A549 (cell line): ENCODE results near the gene MROH7.

Experiments used
- KDM1A ChIP-seq: fragments of 200-600 bp; sonication (generic); IDR thresholded peaks from 2 replicates; pipeline ENCODE4 v1.6.1; 2016; ENCODE audit warnings: low read depth, mild to moderate bottlenecking
- KDM5A ChIP-seq: fragments of 200-600 bp; sonication (generic); IDR thresholded peaks from 2 replicates; pipeline ENCODE4 v1.6.1; 2016; ENCODE audit warnings: antibody characterized with exemption, mild to moderate bottlenecking
- MAFK ChIP-seq: fragments of 450-650 bp; IDR thresholded peaks from 2 replicates; pipeline ENCODE4 v1.6.1; 2014; ENCODE audit not compliant: partially characterized antibody
- MAZ ChIP-seq: fragments of 150-350 bp; IDR thresholded peaks from 2 replicates; pipeline ENCODE4 v1.6.1; 2014; ENCODE audit warnings: antibody characterized with exemption, low read depth, low read length, borderline replicate concordance
- NR3C1 ChIP-seq: fragments of >200 bp; sonication (Bioruptor Twin); formaldehyde crosslinking; IDR thresholded peaks from 3 replicates; pipeline ENCODE4 v1.6.1; 2017
- POLR2A ChIP-seq: IDR thresholded peaks from 2 replicates; pipeline ENCODE4 v1.6.1; 2012; ENCODE audit warnings: mild to moderate bottlenecking, low read length
- RAD21 ChIP-seq, 2 experiments: fragments of >200 bp in 1 of 2; sonication (Bioruptor Twin) in 1 of 2; formaldehyde crosslinking in 1 of 2; IDR thresholded peaks in 1 of 2; conservative IDR thresholded peaks in 1 of 2; 2 replicates in 1 of 2; 3 replicates in 1 of 2; pipeline ENCODE4 v1.6.1; 2012 to 2018; ENCODE audit warnings: inconsistent platforms in 1 of 2
- TF ChIP-seq, protein P1 (sequence below): fragments of >200 bp; sonication (Bioruptor Twin); formaldehyde crosslinking; IDR thresholded peaks from 3 replicates; pipeline ENCODE4 v1.5.1; 2016
- TF ChIP-seq, protein P2 (sequence below): fragments of 200-600 bp; sonication (generic); IDR thresholded peaks from 2 replicates; pipeline ENCODE4 v1.6.1; 2016; ENCODE audit warnings: antibody characterized with exemption, mild to moderate bottlenecking, moderate library complexity

DNA sequence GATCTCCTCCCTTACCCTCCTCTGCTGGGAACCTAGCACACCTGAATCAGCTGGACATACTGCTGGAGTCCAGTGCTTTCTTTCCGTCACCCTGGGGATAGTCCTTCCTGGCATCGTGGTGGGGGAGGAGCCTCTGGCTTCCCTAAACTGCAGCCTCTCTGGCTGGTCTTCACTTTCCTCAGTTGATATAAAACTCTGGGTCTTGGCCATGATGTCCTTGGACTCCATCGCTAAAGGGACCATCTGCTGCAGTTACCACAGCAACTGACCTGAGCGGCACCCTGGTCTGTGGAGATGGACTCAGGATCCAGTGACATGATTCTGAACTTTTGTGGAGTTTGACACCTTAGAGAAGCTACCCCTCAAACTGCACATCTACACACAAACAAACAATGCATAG is 99.9 kb downstream of the MROH7 start:
- no peak for TF ChIP-seq MAZ
- TF ChIP-seq, protein P1, sequence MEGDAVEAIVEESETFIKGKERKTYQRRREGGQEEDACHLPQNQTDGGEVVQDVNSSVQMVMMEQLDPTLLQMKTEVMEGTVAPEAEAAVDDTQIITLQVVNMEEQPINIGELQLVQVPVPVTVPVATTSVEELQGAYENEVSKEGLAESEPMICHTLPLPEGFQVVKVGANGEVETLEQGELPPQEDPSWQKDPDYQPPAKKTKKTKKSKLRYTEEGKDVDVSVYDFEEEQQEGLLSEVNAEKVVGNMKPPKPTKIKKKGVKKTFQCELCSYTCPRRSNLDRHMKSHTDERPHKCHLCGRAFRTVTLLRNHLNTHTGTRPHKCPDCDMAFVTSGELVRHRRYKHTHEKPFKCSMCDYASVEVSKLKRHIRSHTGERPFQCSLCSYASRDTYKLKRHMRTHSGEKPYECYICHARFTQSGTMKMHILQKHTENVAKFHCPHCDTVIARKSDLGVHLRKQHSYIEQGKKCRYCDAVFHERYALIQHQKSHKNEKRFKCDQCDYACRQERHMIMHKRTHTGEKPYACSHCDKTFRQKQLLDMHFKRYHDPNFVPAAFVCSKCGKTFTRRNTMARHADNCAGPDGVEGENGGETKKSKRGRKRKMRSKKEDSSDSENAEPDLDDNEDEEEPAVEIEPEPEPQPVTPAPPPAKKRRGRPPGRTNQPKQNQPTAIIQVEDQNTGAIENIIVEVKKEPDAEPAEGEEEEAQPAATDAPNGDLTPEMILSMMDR, result no peak
- TF ChIP-seq POLR2A, result no peak
- TF ChIP-seq MAFK, result no peak
- no peak for TF ChIP-seq KDM5A
- no peak for TF ChIP-seq NR3C1
- TF ChIP-seq KDM1A, result no peak
- TF ChIP-seq, protein P2, sequence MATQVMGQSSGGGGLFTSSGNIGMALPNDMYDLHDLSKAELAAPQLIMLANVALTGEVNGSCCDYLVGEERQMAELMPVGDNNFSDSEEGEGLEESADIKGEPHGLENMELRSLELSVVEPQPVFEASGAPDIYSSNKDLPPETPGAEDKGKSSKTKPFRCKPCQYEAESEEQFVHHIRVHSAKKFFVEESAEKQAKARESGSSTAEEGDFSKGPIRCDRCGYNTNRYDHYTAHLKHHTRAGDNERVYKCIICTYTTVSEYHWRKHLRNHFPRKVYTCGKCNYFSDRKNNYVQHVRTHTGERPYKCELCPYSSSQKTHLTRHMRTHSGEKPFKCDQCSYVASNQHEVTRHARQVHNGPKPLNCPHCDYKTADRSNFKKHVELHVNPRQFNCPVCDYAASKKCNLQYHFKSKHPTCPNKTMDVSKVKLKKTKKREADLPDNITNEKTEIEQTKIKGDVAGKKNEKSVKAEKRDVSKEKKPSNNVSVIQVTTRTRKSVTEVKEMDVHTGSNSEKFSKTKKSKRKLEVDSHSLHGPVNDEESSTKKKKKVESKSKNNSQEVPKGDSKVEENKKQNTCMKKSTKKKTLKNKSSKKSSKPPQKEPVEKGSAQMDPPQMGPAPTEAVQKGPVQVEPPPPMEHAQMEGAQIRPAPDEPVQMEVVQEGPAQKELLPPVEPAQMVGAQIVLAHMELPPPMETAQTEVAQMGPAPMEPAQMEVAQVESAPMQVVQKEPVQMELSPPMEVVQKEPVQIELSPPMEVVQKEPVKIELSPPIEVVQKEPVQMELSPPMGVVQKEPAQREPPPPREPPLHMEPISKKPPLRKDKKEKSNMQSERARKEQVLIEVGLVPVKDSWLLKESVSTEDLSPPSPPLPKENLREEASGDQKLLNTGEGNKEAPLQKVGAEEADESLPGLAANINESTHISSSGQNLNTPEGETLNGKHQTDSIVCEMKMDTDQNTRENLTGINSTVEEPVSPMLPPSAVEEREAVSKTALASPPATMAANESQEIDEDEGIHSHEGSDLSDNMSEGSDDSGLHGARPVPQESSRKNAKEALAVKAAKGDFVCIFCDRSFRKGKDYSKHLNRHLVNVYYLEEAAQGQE, result no peak
- no peak for TF ChIP-seq RAD21 (conservative IDR thresholded peaks at IDR 0.05 in 1 of 2, IDR thresholded peaks at IDR 0.05 in 1 of 2)
